Measurements from ENCODE around the gene MAT2A. TPM values are rescaled to one million over a fixed set of nuclear protein-coding genes. Genes with fewer than 3 reads are reported as not detected.

The MAT2A gene
- 201 and 210 TPM in 2 replicates for total RNA-seq

DNA sequence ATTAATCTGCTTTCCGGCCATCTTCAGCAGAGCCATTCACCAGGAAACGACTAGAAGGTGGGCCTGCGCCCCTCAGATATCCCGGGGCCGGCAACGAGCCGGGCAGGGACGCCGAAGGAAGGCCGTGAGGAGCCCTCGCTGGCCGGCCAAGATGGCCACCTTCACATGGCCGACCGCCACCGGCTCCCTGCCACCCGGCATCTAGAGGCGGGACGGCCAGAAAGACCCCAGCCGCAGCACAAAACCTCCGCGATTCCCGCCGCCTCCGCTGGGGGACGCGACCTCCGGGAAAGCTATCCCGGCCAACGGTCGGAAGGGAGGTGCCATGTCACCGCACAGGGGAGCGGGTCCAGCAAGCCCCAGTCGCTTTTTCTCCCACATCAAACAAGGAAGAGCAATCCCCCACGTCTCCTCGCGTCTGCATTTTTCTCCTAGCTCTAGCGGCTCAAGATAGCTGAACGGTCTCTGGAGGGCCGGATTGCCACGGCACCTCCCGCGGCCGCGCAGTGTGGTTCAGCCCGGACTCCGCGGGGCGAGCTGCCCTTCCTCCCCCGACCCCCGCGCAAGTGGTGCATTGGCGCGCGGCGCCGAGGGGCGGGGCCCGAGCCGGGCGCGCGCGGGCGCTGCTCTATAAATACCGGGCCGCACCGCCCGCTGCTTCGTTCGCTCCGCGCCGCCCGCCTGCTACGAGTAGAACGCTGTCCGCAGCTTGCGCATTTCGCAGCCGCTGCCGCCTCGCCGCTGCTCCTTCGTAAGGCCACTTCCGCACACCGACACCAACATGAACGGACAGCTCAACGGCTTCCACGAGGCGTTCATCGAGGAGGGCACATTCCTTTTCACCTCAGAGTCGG is at the start of gene MAT2A:
Gene MAT2A (plus strand): TSS at position 662 of the 854 bp plus-strand sequence. CDS start 120 bp downstream, at position 782.

DNA sequence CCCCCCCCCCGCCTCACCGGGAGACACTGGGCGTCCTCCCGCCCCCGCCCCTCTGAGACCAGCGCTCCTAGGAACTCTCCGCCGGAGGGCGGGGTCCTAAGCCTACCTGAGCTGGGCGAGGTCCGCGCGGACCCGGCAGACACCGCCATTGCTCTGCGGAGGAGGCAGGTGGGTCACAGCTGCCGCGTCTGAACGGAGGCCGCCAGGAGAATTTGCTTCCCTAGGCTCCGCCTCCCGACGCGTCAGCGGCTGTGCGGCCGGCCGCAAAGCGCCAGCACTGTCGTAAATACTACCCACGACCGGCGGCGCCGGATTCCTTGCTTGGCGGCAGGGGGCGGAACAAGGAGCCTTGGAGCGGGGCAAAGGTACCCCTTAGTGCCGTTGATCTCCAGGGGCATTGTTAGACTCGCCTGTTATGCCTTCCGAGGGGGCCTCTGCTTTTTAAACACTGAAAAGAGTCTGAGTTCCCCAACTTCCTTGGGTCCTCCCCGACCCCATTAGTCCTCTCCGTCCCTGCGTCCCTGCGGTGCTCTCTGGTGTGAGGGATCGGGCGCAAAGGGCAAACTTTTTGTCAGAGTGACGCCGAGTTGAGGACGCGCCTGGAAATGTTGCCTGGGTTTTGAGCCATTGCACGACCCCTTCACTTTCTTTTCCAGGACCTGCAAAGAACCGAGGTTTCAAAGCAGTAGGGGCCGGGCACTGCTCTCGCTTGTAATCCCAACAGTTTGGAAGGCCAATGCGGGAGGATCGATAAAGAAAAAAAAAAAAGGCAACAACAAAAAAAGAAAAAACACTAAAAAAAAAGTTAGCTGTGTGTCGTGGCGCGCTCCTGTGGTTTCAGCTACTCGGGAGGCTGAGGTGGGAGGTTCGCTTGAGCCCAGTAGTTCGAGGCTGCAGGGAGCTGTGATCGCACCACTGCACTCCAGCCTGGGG is 22.6 kb downstream of the MAT2A start, which contains the start of gene GGCX:
Gene GGCX (minus strand): TSS at position 214 of the 933 bp plus-strand sequence. CDS start 65 bp downstream, at position 149.

DNA sequence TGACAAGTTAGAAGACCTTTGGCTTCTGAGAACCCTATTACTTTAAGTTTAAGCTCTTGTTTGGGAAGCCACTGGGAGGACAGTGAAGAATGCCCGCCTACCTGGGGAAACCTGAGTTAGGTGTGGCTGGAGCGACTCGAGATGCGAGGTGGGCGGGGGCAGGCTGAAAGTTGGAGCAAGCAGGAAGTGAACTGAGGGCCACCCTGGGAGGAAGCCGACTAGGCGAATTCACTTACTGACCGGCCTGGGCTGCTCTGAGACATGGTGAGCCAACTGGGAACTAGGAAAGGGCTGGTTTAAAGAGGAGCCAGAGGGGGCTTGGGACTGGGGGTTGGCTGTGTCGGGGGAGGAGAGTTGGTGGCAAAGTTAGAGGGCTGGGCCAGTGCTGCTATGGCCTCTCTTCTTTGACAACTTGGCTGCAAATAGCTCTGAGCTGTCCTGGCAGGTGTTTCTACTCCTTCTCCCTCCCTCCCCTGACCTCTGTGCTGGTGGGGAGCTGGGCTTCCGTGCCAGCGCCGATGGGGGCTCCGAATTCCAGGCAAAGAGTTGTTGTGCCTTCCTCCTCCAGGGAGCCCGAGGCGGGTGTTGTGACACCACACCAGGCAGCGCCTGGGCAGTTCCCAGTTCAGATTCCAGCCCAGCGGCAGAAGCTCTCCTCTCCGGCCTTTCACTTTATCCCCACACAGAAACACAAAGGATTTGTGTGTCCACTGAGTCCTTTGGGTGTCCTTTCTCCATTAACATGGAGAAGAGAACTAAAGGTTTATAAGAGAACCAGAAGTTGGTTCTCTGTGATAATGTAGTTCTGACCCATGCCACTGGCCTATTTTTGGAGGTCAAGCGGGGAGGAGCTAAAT is 38.6 kb downstream of the MAT2A start, which contains the start of gene VAMP8:
Gene VAMP8 (plus strand): TSS at position 201 of the 857 bp plus-strand sequence. CDS start 61 bp downstream, at position 262.

DNA sequence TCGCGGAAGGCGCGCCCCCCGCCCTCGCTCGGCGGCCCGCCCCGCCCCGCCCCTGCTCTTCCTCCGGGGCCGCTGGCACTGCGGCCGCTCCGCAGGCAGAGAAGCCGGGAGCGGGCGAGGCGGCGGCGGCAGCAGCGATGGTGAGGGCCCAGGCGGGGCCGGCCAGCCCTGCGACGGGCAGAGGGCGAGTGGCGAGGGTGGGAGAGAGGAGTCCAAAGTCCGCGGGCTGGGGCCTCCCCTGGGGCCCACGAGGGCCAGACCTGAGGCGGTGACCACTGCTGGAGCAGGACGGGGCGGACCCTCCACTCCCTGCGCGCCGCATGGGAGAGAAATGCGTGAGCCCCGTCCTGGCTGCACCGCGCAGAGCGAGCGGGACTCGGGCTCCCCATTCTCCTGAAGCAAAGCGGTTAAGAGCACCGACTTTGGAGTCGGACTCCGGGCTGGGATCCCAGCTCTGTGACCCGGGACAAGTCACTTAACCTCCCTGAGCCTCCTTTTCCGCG is 45.4 kb downstream of the MAT2A start, which contains the start of gene VAMP5:
Gene VAMP5 (plus strand): TSS at position 78 of the 503 bp plus-strand sequence. CDS start 60 bp downstream, at position 138.

Small RNA genes lying within 50 kb of the gene (small RNA-seq; reads per million reads assigned to genes)
- gene RN7SL126P: not detected

Other genes with a start within 250 kb of the MAT2A start
- 156 and 171 TPM in 2 replicates for gene TGOLN2, start 211.2 kb upstream of the MAT2A start, total RNA-seq
- 45.7 and 52.0 TPM in 2 replicates for gene RETSAT, start 184.6 kb upstream of the MAT2A start, total RNA-seq
- gene ELMOD3, start 184.4 kb upstream of the MAT2A start, total RNA-seq: 11.6 and 15.0 TPM in 2 replicates
- gene CAPG, start 128.8 kb upstream of the MAT2A start, total RNA-seq: 26.0 and 36.8 TPM in 2 replicates
- gene SH2D6, start 120.5 kb upstream of the MAT2A start, total RNA-seq: 0.53 TPM in 1 of 2 replicates, not detected in the other
- gene GGCX, start 22.3 kb downstream of the MAT2A start, total RNA-seq: 41.6 and 42.8 TPM in 2 replicates
- 15.8 and 28.9 TPM in 2 replicates for gene VAMP8, start 38.4 kb downstream of the MAT2A start, total RNA-seq
- 47.5 and 56.0 TPM in 2 replicates for gene VAMP5, start 45.3 kb downstream of the MAT2A start, total RNA-seq
- 165 and 176 TPM in 2 replicates for gene RNF181, start 56.6 kb downstream of the MAT2A start, total RNA-seq
- 7.5 and 8.6 TPM in 2 replicates for gene TMEM150A, start 63.5 kb downstream of the MAT2A start, total RNA-seq
- gene C2orf68, start 72.9 kb downstream of the MAT2A start, total RNA-seq: 15.3 and 16.9 TPM in 2 replicates
- 74.8 and 75.9 TPM in 2 replicates for gene USP39, start 77.0 kb downstream of the MAT2A start, total RNA-seq
- gene SFTPB, start 129.0 kb downstream of the MAT2A start, total RNA-seq: not detected in 2 replicates
- not detected in 2 replicates for gene GNLY, start 155.2 kb downstream of the MAT2A start, total RNA-seq
- gene ATOH8, start 214.8 kb downstream of the MAT2A start, total RNA-seq: 5.4 and 9.8 TPM in 2 replicates